Measurements from ENCODE around the gene OLA1.
A peak's percentile ranks its signal among the peaks of the same experiment; 100 is the strongest.

OLA1 gene

DNA sequence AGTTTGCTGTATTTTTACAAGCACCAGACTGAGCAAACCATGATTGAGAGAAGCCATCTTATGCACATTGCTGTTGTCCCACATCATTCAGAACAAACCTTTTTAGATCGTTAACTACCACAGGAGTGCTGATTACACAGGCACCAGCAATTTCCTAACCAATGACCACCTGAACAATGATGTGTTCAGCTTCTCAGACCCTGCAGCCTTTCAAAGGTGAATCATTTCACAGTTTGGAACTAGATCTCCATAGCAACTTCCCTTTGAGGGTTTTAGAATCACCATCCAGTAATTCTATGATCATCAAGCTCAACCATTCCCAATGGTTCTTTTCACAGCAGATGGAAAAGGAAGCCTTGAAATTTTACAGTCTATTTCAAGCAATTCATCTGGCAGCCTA, 71.4 kb downstream of the OLA1 start:
- no peak for DNase-seq

DNA sequence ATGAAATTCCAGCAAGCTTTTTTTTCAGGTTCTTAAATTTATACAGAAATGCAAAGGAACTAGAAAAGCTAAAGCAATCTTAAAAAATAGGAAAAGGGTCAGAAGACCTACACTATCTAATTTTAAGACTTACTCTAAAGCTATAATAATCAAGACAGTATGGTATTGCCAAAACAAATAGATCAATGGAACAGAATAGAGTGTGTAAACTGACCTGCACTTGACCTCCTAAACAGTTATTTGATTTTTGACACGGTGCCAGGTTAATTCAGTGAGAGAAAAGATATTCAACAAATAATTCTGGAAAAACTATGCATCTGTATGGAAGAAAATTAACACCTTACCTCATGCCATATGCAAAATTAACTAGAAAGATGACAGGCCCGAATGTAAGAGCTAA, 73.6 kb downstream of the OLA1 start:
- DNase-seq: no peak

DNA sequence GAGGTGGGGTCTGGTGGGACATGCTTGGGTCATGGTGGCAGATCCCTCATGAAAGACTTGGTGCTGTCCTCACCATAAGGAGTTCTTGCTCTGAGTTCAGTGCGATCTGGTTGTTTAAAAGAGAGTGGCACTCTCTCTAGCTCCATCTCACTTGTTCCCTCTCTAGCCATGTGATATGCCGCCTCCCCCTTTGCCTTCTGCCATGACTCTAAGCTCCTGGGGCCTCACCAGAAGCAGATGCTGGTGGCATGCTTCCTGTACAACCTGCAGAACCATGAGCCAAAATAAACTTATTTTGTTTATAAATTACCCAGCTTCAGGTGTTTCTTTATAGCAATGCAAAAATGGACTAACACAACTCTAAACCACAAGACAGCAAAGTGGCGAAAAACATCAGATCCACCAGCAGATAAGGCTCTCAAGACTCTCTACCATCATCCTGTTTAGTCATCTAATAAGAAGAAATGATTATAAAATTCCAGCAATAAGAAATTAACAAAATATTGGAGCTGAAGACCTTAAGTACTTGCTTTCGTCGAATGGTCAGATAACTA, 75.5 kb downstream of the OLA1 start:
- DNase-seq: no peak

DNA sequence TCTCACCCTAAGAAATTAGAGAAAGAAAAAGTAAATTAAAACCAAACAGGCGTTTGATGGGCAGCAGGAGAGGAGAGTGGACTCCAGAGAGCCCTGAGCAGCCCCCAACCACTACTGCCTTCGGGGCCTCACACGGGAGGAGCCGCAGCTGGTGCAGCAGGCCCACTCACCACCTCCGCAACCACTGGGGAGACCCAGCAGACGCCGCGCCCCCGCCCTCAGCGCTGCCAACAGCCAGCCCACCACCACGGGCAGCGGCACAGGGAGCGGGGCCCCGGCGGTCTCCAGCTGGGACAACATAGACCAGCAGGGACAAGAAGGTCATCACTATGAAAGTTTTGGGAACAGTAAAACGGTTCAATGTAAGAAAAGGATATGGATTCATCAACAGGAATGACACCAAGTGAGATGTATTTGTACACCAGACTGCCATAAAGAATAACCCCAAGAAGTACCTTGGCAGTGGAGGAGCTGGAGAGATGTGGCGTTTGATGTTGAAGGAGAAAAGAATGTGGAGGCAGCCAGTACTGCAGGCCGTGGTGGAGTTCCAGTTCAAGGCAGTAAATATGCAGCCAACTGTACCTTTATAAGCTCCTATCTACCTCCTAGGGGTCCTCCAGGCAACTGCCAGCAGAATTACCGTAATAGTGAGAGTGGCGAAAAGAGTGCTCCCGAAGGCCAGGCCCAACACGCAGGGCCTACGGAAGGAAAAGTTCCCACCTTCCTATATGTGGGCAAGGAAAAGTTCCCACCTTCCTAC, 76.5 kb downstream of the OLA1 start:
- no peak for DNase-seq

DNA sequence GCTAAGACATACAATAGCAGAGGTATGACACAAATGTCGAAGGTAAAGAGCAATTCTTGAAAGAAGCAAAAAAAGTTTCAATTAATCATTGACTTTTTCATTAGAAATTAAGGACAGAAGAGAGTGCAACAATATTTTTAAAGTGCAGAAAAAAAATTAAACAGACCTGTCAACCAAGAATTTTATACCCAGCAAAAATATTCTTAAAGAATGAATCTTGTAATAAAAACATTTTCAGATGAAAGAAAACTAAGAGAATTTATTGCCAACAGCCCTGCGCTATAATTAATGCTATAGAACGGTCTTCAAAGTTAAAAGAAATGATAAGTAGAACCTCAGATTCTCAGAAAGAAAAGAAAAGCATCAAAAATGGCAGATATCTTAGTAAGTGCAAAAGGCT, 79.0 kb downstream of the OLA1 start:
- no peak for DNase-seq

DNA sequence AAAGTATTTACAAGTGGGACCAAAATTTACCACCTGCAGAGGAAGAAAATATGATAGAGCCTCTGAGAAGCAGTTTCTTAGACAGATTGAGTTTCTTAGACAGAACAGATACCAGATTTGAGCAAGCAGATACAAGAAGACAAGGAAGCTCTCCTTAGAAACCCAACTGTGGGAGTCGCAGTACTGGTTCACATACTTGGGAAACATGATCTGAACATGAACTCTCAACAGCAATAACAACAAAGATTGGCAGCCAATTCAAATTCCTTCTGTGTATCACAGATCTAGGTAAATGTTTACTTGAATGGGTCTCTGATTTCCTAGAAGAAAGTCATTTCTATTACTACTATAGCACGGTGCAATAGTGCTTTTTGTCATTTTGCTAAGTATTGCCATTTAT, 82.1 kb downstream of the OLA1 start:
- DNase-seq: no peak

DNA sequence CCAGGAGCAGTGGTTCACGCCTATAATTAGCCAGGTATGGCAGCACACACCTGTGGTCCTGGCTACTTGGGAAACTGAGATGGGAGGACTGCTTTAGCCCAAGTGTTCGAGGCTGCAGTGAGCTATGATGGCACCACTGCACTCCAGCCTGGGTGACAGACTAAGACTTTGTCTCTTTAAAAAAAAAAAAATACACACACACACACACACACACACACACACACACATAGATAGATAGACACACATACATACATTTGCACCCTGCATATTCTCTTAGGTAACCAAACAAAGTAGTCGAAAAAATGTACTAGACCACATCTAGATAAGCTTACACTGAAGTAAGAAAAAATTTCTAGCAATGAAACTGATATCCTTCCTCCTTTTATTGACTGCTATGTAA, 86.8 kb downstream of the OLA1 start:
- no peak for DNase-seq

DNA sequence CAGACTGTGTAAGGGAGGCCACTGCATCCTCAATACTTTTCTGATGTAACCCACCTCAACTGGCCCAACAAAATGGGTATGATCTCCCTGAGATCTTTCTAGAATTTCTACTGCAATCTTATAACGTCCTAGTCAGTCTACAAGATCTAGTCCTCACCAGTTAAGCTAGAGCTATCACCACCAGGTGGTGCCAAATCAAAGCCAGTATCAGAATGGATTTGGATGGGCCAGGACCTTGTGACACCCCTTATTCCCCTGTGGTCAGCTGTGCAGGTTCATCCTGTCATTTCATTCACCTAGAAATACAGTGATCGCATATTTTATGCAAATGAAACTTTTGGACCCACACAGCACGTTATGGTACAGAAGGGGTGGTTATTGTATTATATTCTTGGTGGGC, 90.3 kb downstream of the OLA1 start:
- DNase-seq: peak; percentile 15 to 38

DNA sequence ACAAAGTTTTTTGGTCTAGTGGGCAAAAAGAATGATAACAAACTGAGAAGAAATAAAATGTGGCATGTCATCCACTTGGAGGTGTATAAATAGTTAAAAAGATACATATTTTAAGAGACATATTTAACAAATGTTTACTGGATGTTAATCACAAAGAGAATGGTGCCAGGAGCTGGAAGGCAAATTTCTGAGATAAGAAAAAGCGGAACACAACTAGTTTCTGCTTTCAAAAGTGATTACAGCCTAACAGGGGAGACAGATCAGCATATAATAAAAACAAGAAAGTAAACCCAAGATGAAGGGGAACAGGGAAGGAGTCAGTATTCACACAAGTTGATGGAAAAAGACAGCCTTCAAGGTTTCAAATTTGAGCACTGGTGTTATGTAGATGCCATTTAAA, 91.3 kb downstream of the OLA1 start:
- no peak for DNase-seq

DNA sequence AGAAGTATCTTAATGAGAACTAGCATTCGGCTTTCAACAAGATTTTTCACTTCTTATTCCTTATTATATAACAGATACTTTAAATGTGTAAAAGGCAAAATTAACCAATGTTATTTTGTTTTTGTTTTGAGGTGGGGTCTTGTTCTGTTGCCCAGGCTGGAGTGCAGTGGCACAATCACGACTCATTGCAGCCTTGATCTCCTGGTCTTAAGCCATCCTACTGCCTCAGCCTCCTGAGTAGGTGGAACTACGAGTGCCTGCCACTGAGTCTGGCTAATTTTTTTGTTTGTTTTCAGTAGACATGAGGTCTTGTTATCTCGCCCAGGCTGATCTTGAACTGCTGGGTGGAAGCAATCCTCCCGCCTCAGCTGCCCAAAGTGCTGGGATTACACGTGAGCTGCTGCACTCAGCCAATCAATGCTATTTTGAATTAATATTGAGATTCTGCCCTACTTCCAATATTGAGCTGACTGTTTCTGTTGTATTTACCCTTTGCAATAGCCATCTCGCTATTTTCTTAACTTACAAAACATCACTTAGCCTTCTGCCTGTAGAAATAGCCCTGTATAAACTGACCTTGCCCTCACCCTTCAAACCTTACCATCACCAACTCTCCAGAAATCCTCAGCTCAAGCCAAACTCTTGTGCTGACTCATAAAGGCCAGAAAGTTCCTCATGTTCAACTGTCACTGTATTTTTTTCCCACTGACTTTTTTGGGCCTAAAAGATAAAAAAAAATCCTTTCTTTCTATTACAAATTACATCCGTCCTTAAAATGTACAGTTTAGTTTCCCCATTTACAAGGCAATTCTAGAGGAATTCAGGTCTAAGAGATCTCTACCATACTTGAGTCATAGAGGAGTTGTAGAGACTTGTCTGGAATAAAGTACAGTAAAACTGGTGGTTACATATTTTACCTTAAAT, 94.3 kb downstream of the OLA1 start:
- DNase-seq: no peak

DNA sequence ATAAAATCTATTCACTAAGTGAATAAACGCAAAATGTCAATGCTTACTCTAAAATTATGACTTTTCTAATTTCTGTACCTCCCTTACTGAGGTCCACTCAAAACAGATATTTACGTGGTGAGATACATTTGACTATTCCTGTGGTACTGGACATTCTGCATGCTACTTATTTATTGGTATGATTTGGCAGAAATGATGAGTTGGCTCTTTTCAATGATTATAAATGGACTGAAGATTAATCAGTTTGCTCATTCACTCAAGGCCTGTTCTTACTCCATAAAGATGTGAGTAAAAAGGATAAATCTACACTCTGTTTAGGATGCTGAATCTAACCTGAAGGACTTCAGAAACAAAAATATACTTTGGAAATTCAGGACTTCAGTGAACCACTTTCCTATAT, 98.8 kb downstream of the OLA1 start:
- no peak for DNase-seq

DNA sequence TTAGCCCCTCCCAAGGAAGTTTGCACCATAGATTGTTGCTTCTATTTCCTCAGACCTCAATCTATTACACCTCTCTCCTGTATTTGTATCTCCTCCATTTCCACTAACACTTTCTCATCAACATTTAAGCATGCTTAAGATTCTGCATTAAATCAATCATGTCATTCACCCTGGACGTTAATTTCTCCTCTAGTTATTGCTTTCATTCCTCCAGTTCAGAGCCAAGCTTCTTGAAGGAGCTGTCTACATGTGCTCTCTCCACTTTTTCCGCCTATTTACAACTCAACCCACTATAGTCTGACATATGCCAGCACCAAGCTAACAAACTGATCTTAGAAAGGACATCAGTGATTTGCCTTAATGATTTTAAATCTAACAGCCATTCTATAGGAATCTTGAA, 99.5 kb downstream of the OLA1 start:
- no peak for DNase-seq

DNA sequence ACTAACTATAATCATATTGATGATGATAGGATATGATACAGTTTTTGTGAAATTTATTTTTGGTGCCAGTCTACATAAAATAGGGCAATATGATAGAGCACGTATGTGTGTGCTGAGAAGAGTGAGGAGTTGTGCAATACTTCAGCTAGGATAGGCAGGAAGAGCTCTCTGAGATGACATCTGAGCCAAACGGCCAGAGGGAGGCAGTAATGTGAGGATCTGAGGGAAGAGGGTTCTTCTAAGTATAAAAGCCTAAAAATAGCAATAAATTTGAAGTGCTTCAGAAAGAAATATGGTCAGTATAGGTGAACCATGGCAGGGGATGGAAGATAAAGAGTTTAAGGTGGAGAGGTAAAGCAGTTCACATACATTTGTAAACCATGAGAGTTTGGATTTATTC, 102.5 kb downstream of the OLA1 start:
- no peak for DNase-seq

DNA sequence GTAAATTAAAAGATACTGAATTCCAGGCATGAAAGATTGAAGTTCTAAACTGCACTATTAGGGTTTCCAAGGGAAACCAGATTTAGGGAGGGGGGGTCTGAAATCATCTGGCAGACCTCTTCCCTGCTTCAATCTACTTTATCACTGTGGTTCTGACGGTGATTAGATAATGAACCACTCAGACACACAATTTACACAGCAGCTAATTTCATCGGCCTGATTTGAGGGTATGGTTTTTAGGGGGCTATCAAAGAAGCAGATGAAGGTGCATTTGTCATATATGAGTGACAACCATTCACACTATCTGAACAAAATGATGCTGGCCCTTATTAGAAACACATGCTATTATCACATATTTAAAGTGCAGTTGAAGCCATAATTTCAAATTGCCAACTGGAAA, 106.0 kb downstream of the OLA1 start:
- DNase-seq: no peak

DNA sequence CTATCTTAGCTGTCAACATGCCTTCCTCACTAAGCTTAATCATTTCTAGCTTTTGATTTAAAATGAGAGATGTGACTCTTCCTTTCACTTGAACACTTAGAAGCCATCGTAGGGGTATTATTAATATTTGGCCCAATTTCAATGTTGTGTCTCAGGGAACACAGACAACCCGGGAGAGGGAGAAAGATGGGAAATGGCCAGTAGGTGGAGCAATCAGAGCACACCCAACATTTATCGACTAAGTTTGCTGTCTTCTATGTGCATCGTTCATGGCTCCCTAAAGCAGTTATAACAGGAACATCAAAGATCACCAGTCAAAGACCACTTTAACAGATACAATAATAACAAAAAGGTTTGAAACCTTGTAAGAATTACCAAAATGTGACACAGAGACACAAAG, 110.2 kb downstream of the OLA1 start:
- DNase-seq: peak in 1 of 2 donors; percentile 2

DNA sequence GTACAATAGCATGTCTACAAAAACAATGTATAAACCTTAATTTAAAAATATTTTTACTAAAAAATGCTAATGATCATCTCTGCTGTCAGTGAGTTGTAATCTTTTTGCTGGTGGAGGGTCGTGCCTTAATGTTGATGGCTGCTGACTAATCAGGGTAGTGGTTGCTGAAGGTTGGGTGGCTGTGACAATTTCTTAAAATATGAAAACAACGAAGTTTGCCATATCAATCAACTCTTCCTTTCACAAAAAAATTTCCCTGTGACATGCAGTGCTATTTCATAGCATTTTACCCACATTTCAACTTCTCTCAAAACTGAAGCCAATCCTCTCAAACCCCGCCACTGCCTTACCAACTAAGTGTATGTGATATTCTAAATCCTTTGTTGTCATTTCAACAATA, 112.4 kb downstream of the OLA1 start:
- no peak for DNase-seq

DNA sequence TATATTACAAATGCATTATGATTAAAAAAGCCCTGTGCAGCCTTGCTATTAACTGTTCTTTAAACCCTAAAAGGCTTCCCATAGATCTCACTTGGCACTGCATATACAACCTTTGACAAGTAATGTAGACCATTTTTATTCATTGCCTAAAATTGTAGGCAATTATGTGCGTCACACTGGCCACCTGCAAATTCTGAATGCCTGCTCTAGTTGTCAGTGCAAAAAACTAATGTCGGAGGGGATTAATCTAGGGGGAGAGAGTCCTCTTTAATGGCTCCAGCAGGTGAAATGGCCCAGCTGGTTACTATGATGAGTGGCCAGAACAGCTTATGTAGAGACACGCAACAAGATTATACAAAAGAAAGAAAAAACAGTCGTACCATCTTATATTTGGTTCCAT, 123.2 kb downstream of the OLA1 start:
- no peak for DNase-seq

DNA sequence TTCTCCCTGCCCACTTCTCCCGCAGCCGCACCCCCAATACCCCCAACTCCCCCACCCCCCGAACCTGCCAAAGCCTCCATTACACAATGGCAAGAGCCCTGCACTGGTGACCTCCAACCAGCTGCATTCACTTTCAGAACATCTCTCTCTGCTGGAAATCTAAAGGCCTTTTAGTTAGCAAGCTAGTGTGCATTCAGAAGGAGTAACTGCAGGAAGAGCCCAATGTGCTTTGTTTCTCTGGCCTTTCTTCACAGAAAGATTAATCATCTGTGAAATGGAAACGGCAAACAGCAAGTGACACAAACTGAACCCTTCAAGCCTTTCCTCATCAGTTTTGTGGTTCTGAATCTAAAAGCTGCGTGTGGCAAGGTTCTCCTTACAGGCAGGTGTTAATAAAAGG, 124.2 kb downstream of the OLA1 start:
- DNase-seq: no peak

DNA sequence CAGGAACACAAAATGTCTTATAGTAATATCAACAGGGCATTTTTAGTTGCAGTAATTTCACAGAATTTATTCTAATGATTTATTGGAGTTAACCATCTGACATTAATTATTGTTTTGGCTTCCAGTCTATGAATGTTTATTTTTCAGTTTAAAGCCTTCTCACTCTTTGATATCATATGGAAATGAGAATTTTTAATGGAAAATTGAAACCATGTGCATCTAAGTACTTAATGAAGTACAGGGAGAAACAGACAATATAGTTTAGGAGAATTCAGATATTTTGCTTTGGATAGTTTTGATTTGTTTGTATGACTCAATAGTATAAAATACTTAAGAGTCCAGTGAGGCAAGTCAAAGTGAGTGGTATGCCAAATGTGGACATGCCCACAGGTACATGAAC, 126.1 kb downstream of the OLA1 start:
- DNase-seq: no peak

DNA sequence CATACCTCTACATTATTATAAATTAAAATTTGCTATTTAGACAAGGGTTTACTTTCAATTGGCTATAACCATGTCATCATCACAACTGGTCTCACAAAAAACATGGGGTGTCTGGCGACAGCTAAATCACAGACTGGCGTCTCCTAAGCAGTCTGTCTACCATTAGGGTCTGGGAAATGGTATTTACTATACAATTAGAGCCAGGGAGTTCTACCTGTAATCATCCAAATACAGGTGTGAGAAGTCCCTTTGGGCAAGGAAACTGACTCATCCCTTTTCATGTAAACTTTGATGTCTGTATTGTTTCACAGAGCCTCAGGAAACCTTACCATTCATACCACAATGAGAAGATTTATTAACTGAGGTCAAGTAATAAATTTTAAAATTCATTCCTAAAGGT, 126.7 kb downstream of the OLA1 start:
- no peak for DNase-seq

DNA sequence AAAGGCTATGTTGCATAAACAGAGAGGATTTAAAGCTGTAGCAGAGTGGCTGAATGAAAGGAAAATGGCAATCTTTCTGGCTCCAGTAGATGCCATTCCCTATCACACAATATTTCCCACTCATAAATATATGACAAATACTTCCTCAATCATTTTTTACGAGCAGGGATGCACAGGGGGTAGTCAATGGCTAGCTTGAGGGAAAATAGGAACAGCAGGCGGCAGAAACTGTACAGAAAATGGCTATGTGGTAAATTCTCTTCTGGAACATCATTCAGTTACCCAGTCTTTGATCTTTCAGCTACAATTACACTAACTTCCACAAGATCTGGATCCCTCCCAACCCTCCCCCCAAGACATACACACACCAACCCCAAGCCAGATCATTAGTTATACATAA, 127.2 kb downstream of the OLA1 start:
- DNase-seq: no peak

DNA sequence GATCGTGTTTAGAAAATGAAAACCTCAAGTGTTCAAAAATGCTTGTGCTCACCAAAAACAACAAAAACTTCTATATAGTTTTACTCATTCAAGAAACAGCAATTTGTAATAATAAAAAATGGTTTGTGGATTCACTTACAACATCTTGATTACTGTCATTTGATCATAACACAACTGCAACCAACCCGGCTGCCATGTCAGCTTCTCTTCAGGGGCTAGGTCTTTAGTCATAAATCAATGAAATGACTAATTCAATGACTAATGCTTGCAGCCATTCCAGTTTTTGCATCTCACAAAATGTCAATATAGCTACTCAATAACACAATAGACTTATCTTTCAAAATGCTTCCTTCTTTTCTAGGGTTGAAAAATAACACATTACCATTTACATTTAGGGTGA, 128.0 kb downstream of the OLA1 start:
- no peak for DNase-seq

DNA sequence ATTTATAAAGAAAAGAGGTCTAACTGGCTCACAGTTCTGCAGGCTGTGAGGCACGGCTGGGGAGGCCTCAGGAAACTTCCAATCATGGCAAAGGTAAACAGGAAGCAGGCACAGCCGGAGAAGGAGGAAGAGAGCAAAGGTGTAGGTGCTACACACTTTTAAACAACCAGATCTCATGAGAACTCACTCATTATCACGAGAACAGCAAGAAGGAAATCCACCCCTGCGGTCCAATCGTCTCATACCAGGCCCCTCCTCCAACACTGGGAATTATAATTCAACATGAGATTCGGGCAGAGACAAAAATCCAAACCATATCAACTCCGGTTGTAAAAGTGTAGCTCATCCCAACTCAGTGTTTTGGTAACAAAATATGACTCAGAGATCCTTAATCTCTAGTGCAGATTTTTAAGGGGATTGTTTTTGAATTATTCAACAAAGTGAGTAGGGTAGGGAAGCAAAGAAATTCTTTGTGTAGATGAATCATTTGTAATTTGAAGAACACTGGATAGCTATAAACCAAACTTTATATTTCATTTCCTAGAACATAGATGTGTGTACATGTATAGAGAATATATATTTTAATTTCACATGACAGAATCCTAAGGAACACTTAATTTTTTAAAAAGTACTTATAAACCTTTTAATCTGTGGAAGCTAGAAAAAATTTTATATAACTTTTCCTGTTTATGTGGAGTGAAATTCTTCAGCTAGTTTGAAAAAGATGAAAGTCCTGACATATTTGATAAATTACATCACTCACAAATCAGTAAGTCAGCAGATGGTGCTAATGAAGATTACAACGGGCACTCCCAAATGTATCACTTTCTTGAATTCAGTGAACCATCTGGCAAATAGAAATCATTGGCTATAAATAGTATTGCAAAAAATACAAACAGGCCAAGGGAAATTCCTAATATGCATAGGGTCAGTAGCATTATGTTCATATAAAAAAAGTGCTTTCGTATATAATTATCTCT, 130.1 kb downstream of the OLA1 start:
- DNase-seq: no peak
